Left renal cortex interstitium (tissue), 4 donors: ENCODE results near the gene MAP1A. TPM values are rescaled to one million over a fixed set of nuclear protein-coding genes. Genes with fewer than 3 reads are reported as not detected.

Experiments used
- polyA plus RNA-seq, 4 donors: library from polyadenylated mRNA; unstranded; fragments of 120-200 nt; gene quantifications; one replicate each; pipeline ENCODE4 v1.2.1, GENCODE V29; 2013; ENCODE audit not compliant: insufficient read length in 4 of 4

The MAP1A gene
- polyA plus RNA-seq, 4 donors: 7.8 to 9.3 (median 8.8) TPM

Other genes starting within 250 kb of the MAP1A start
- under 1 TPM in 2 of 4 donors, not detected in 2; 0.07 to 0.11 TPM for gene TGM7, start 215.4 kb upstream of the MAP1A start, polyA plus RNA-seq
- 10 to 100 TPM; 11.2 to 14.8 (median 13.2) TPM for gene LCMT2, start 187.0 kb upstream of the MAP1A start, polyA plus RNA-seq
- gene ZSCAN29, start 146.6 kb upstream of the MAP1A start, polyA plus RNA-seq: 10 to 100 TPM; 19.7 to 35.5 (median 28.9) TPM
- 10 to 100 TPM; 20.4 to 32.0 (median 24.3) TPM for gene TUBGCP4, start 146.5 kb upstream of the MAP1A start, polyA plus RNA-seq
- 100 to 1,000 TPM in 2 of 4 donors, 10 to 100 TPM in 2; 61.5 to 108 (median 86.0) TPM for gene TP53BP1, start 24.5 kb upstream of the MAP1A start, polyA plus RNA-seq
- gene PPIP5K1, start 72.6 kb downstream of the MAP1A start, polyA plus RNA-seq: 10 to 100 TPM; 12.8 to 40.0 (median 28.8) TPM
- gene CKMT1B, start 76.4 kb downstream of the MAP1A start, polyA plus RNA-seq: 1 to 10 TPM; 1.5 to 3.5 (median 2.6) TPM
- 1 to 10 TPM in 2 of 4 donors, under 1 TPM in 2; 0.21 to 3.3 (median 0.98) TPM for gene STRC, start 101.2 kb downstream of the MAP1A start, polyA plus RNA-seq
- gene CATSPER2, start 131.2 kb downstream of the MAP1A start, polyA plus RNA-seq: 10 to 100 TPM in 1 of 4 donors, 1 to 10 TPM in 3; 1.6 to 14.4 (median 7.3) TPM
- 1 to 10 TPM; 1.4 to 4.0 (median 3.1) TPM for gene CKMT1A, start 176.3 kb downstream of the MAP1A start, polyA plus RNA-seq
- gene PDIA3, start 228.8 kb downstream of the MAP1A start, polyA plus RNA-seq: 100 to 1,000 TPM; 502 to 600 (median 552) TPM